Pancreas (tissue), 10 donors: ENCODE data around the gene TNFRSF21. TPM values are rescaled to one million over a fixed set of nuclear protein-coding genes. Genes with fewer than 3 reads are reported as not detected.
A peak's percentile ranks its signal among the peaks of the same experiment; 100 is the strongest.
"Not testable (repeated sequence)": the region's sequence is repeated elsewhere in the genome, so short reads cannot be mapped to it uniquely, and the experiment has no call there.

Experiments used
- ATAC-seq, 4 donors: fragments of 200-7000 bp; cut with Tn5 transposase; one replicate each; pipeline versions ENCODE4 v1.8.0 to v1.9.1; 2020; ENCODE audit warnings: mild to moderate bottlenecking in 4 of 4, moderate library complexity in 4 of 4
- DNase-seq, 6 donors: peaks; one replicate each; pipeline ENCODE4 v3.0.0-alpha.2; 2020
- FAIRE-seq: peaks from 2 replicates; lab custom pipeline; 2012; peaks lifted over from hg19 to GRCh38; lab: Jason Lieb, UNC
- H3K27ac ChIP-seq, 4 donors: fragments of 200-600 bp; sonication (generic); 1 replicate in 3 of 4; 2 replicates in 1 of 4; pipeline versions ENCODE4 v1.5.0 to v1.8.0; 2020
- H3K27me3 ChIP-seq, 4 donors: fragments of 200-600 bp; one replicate each; pipeline ENCODE4 v1.8.0; 2021
- H3K36me3 ChIP-seq, 3 donors: fragments of 200-600 bp; sonication (generic) in 1 of 3; one replicate each; pipeline versions ENCODE4 v1.5.0 to v1.8.0; 2020 to 2021
- H3K4me1 ChIP-seq, 3 donors: fragments of 200-600 bp; one replicate each; pipeline ENCODE4 v1.8.0; 2021
- H3K4me3 ChIP-seq, 4 donors: fragments of 200-600 bp; sonication (generic) in 2 of 4; one replicate each; pipeline versions ENCODE4 v1.5.0 to v1.8.0; 2020 to 2021
- H3K9me3 ChIP-seq, 4 donors: fragments of 200-600 bp; one replicate each; pipeline ENCODE4 v1.8.0; 2021
- CTCF ChIP-seq, 4 donors: fragments of 200-600 bp; sonication (generic) in 3 of 4; IDR thresholded peaks; one replicate each; pipeline versions ENCODE4 v1.5.0 to v1.8.0; 2021; ENCODE audit warnings: antibody characterized with exemption in 4 of 4
- WGBS, 2 donors: extraction: QIAGEN DNeasy Blood & Tissue Kit; methylation state at CpG; one replicate each; pipeline ENCODE4 v1.1.7; 2013; 5-methylcytosine and 5-hydroxymethylcytosine counted together
- intact Hi-C, 3 donors: fragments of 100-400 bp; cut with DNase I; formaldehyde crosslinking; loops; one replicate each; pipeline versions ENCODE4 v1.11.1 to v1.14.2; 2022
- polyA plus RNA-seq, 2 donors: library from polyadenylated mRNA; stranded (reverse); fragments of 200-250 nt; gene quantifications; one replicate each; pipeline ENCODE4 v1.2.3, GENCODE V29; 2013
- total RNA-seq, 6 donors: library from RNA; stranded (reverse); fragmentation: NEBNext Ultra II Directional in 4 of 6; extraction: Animal tissue kit (Norgen Biotek cat#: 25700) in 4 of 6; gene quantifications; one replicate each; pipeline versions ENCODE4 v1.2.1 to v1.2.4, GENCODE V29; 2021 to 2023
- donor health status: healthy with polysubstance abuse.
- donor health status: DM: no; HTN: no; CAD: no; lungs with moderate emphysema.
- donor health status: DM: no; HTN: no; CAD: no.
- donor health status: control.
- donor health status: control.
- donor health status: Bipolar disorder and iron deficiency.
- donor health status: DM: yes; HTN: yes; CAD: no.
- donor health status: DM: no; HTN: no; CAD: no.
- donor health status: DM: no; HTN: no; CAD: no.
- donor health status: DM: yes; HTN: yes; CAD: no.

The TNFRSF21 gene
- total and polyA plus RNA-seq, 8 donors = 9.7 to 50.1 (median 15.8) TPM

DNA sequence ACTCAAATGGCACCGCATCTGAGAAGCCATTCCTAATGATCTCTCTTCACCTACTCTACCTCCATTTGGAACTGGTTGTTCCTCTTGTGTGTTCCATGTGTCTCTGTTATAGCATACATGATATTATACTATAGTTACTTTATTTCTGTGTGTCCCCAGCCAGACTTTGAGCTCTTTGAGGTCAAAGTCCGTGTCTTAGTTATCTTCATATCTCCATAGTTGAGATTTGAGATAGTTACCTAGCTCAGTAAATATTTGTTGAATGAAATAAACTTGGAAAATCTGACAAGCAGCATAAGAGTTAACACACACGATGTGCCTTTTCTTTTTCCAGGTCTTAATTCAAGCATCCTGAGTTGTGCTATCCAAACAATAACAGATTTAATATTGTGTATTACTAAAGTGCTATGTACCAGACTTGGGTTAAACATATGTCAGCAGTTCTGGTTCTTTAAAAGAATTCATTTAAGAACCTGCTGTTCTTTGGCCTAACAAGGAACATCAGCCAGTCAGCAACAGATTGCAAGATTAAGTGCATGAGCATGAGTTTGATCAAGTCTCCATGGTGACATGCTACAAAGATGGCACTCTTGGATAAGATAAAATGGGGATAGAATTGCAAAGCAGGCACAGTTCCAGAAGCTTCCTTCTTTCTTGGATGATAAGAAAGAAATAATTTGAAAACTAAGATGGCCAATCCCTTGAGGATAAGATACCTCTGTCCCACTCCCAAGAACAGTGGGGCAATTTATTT, 8.7 kb upstream of the TNFRSF21 start:
- H3K4me1 ChIP-seq = no peaks in the 10 kb centered on the region
- 46 to 48% methylated on average over 3 of the region's 3 CpGs for WGBS, 2 donors
- no peaks in the 10 kb centered on the region for H3K27me3 ChIP-seq
- H3K36me3 ChIP-seq = no peaks in the 10 kb centered on the region
- no peak overlapping the region for H3K4me3 ChIP-seq
- H3K9me3 ChIP-seq = no peaks in the 10 kb centered on the region
- TF ChIP-seq CTCF (IDR thresholded peaks at IDR 0.05) = no peak
- intact Hi-C loops = loop anchor here in 1 of 3 donors (10.0 kb wide), 1 partner anchor 224 kb away; no protein-coding TSS in a partner anchor
- DNase-seq = no peak
- FAIRE-seq = no peak
- ATAC-seq = no peak
- H3K27ac ChIP-seq = no peak overlapping the region

GRCh38 chr6:47315181-47315580, 5.5 kb upstream of the TNFRSF21 start:
- WGBS, 2 donors = 33 to 37% methylated on average over 8 of the region's 8 CpGs
- peak overlapping the region in 2 of 4 donors; percentile 41 to 60 for H3K27ac ChIP-seq
- H3K4me1 ChIP-seq, FAIRE-seq, H3K36me3 ChIP-seq, H3K4me3 ChIP-seq, DNase-seq, H3K9me3 ChIP-seq, ATAC-seq, H3K27me3 ChIP-seq: not testable (repeated sequence)
- intact Hi-C loops = loop anchor here in 1 of 3 donors (10.0 kb wide), 1 partner anchor 220 kb away; no protein-coding TSS in a partner anchor

DNA sequence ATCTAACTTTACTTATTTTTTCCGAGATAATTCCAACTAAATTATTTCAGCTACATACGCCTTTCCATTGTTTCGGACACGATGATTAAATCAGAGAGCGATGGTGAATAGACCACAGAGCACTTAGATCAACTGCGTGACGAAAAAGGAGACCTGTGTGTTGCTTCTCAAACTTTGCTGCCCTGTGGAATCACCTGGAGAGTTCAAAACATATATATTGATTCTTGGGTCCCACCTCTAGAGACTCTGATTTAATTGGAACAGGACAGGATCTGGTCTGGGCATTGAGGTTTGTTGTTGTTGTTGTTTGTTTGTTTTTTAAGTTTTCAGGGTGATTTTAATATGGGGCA, 401 bp upstream of the TNFRSF21 start:
- peak overlapping the region in 1 of 4 donors; percentile 54 for H3K4me3 ChIP-seq
- FAIRE-seq (no peak), DNase-seq (no peak), ATAC-seq (no peak)
- intact Hi-C loops = loop anchor here in 1 of 3 donors (10.0 kb wide), 1 partner anchor 215 kb away; no protein-coding TSS in a partner anchor
- no peaks in the 10 kb centered on the region for H3K9me3 ChIP-seq
- H3K36me3 ChIP-seq = no peaks in the 10 kb centered on the region
- H3K27ac ChIP-seq = peak overlapping the region in 1 of 4 donors; percentile 17
- H3K27me3 ChIP-seq = peaks cover 0 to 5% (median 0%) of the 10 kb centered on the region in 4 donors
- peaks cover 0 to 5% (median 0%) of the 10 kb centered on the region in 3 donors for H3K4me1 ChIP-seq
- peak in 1 of 4 donors; percentile 2 for TF ChIP-seq CTCF (IDR thresholded peaks at IDR 0.05)
- 2 to 3% methylated on average over 7 of the region's 7 CpGs for WGBS, 2 donors

- intact Hi-C loops = loop anchor here in 2 of 3 donors (5.0 to 10.0 kb wide), 3 partner anchors 64 to 211 kb away; no protein-coding TSS in a partner anchor
- Histone ChIP-seq H3K27ac (peak overlapping the region; percentile 23 to 79 (median 71)), H3K36me3 (no peaks in the 10 kb centered on the region), H3K4me1 (peaks cover 0 to 8% (median 0%) of the 10 kb centered on the region in 3 donors), H3K9me3 (no peaks in the 10 kb centered on the region), H3K27me3 (peaks cover 0 to 5% (median 0%) of the 10 kb centered on the region in 4 donors), H3K4me3 (peak overlapping the region; percentile 54 to 62 (median 55))
- peak; percentile 23 to 42 (median 33) for ATAC-seq
- peak; percentile 16 to 75 (median 28) for DNase-seq
- 2 to 3% methylated on average over 48 of the region's 48 CpGs for WGBS, 2 donors
- FAIRE-seq = no peak
- TF ChIP-seq CTCF (IDR thresholded peaks at IDR 0.05) = no peak
Observed at GRCh38 chr6:47308552-47309290, 984 bp downstream of the TNFRSF21 start.

- intact Hi-C loops = loop anchor here in 2 of 3 donors (5.0 to 10.0 kb wide), 3 partner anchors 63 to 211 kb away; no protein-coding TSS in a partner anchor
- Histone ChIP-seq H3K4me3 (peak overlapping the region; percentile 54 to 62 (median 55)), H3K9me3 (no peaks in the 10 kb centered on the region), H3K27ac (peak overlapping the region in 2 of 4 donors; percentile 7 to 76), H3K36me3 (no peaks in the 10 kb centered on the region), H3K27me3 (peaks cover 0 to 5% (median 0%) of the 10 kb centered on the region in 4 donors), H3K4me1 (peaks cover 0 to 13% (median 0%) of the 10 kb centered on the region in 3 donors)
- no peak for TF ChIP-seq CTCF (IDR thresholded peaks at IDR 0.05)
- FAIRE-seq (no peak), DNase-seq (no peak), ATAC-seq (no peak)
- WGBS, 2 donors = 41 to 42% methylated on average over 3 of the region's 3 CpGs
Observed at GRCh38 chr6:47308198-47308517, 1.5 kb downstream of the TNFRSF21 start.
